H7 (cell line): ENCODE results near the gene S100A2. TPM values are rescaled to one million over a fixed set of nuclear protein-coding genes. Genes with fewer than 3 reads are reported as not detected.
"Not testable (repeated sequence)": the region's sequence is repeated elsewhere in the genome, so short reads cannot be mapped to it uniquely, and the experiment has no call there.

Experiments
- DNase-seq: peaks from one replicate; pipeline ENCODE4 v3.0.0; 2012
- H3K27me3 ChIP-seq: 2 replicates; pipeline ENCODE4 v1.6.0; 2011; ENCODE audit warnings: mild to moderate bottlenecking, low read length; ENCODE audit not compliant: control insufficient read depth, insufficient read depth
- H3K36me3 ChIP-seq: replicated peaks from 2 replicates; pipeline ENCODE4 v1.5.1; 2011; ENCODE audit warnings: low read length; ENCODE audit not compliant: control insufficient read depth, insufficient read depth
- H3K4me3 ChIP-seq: 2 replicates; pipeline ENCODE4 v1.5.1; 2011; ENCODE audit warnings: low read depth, mild to moderate bottlenecking, control low read depth, low read length, moderate library complexity; ENCODE audit not compliant: insufficient read depth
- total RNA-seq: library from RNA; depleted of rRNA; stranded (reverse); fragments of >200 nt; shearing (Covaris generic); gene quantifications from 2 replicates; pipeline ENCODE4 v1.2.3, GENCODE V29; 2014

S100A2 gene
- total RNA-seq, 1 experiment from 2014 or later, result 0.94 TPM

- peak; percentile 34 for DNase-seq
- Histone ChIP-seq H3K27me3 (no peaks in the 10 kb centered on the region; the same call in 1 of the 2 replicates), H3K4me3 (no peak overlapping the region), H3K36me3 (no peaks in the 10 kb centered on the region)
These were observed 42.5 kb upstream of the S100A2 start for GRCh38 chr1:153608089-153608682.

- H3K27me3 ChIP-seq, result no peaks in the 10 kb centered on the region; the same call in 1 of the 2 replicates
- no peak for DNase-seq
- H3K4me3 ChIP-seq, result no peak overlapping the region
- no peaks in the 10 kb centered on the region for H3K36me3 ChIP-seq
These were observed 41.7 kb upstream of the S100A2 start for GRCh38 chr1:153607381-153607780.

GRCh38 chr1:153606194-153606593 lies 40.5 kb upstream of the S100A2 start:
- no peak for DNase-seq
- no peak overlapping the region for H3K4me3 ChIP-seq
- no peaks in the 10 kb centered on the region for H3K36me3 ChIP-seq
- H3K27me3 ChIP-seq, result no peaks in the 10 kb centered on the region

- H3K4me3 ChIP-seq, result no peak overlapping the region
- no peaks in the 10 kb centered on the region for H3K36me3 ChIP-seq
- no peaks in the 10 kb centered on the region for H3K27me3 ChIP-seq
- no peak for DNase-seq
These were observed 37.1 kb upstream of the S100A2 start for GRCh38 chr1:153602749-153603148.

- H3K36me3 ChIP-seq, result no peaks in the 10 kb centered on the region
- DNase-seq, result no peak
- H3K27me3 ChIP-seq, result no peaks in the 10 kb centered on the region
- no peak overlapping the region for H3K4me3 ChIP-seq
These were observed 34.2 kb upstream of the S100A2 start for GRCh38 chr1:153599847-153600246.

- peak; percentile 85 for DNase-seq
- no peaks in the 10 kb centered on the region for H3K36me3 ChIP-seq
- no peak overlapping the region for H3K4me3 ChIP-seq
- H3K27me3 ChIP-seq, result no peaks in the 10 kb centered on the region
These were observed 32.9 kb upstream of the S100A2 start for GRCh38 chr1:153598309-153599172.

- Histone ChIP-seq H3K27me3 (no peaks in the 10 kb centered on the region), H3K36me3 (no peaks in the 10 kb centered on the region), H3K4me3 (no peak overlapping the region)
- no peak for DNase-seq
These were observed 31.6 kb upstream of the S100A2 start for GRCh38 chr1:153597206-153597605.

DNA sequence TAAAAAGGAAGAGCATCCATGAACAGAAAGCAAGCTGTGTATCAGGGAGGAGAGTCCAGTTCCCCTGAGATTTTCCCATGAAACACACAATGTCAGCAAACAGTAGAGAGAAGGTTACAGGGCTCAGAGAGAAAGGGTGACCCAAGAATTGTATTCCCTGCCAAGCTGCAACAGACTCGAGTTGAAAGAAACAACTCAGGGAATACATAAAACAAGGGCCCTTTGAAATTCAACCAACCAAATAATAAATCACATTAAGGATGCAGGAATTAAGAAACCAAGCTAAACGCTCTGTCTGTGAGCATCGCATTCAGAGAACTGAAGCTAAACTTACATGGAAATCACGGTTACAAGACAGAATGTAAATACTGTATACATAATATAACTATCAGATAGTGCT lies 27.1 kb upstream of the S100A2 start:
- no peaks in the 10 kb centered on the region for H3K27me3 ChIP-seq
- no peak for DNase-seq

GRCh38 chr1:153588482-153588881 lies 22.8 kb upstream of the S100A2 start:
- Histone ChIP-seq H3K27me3 (no peaks in the 10 kb centered on the region), H3K36me3 (no peaks in the 10 kb centered on the region), H3K4me3 (no peak overlapping the region)
- no peak for DNase-seq

More for the DNA sequence above, 27.1 kb upstream of the S100A2 start:
- no peaks in the 10 kb centered on the region for H3K36me3 ChIP-seq
- no peak overlapping the region for H3K4me3 ChIP-seq

DNA sequence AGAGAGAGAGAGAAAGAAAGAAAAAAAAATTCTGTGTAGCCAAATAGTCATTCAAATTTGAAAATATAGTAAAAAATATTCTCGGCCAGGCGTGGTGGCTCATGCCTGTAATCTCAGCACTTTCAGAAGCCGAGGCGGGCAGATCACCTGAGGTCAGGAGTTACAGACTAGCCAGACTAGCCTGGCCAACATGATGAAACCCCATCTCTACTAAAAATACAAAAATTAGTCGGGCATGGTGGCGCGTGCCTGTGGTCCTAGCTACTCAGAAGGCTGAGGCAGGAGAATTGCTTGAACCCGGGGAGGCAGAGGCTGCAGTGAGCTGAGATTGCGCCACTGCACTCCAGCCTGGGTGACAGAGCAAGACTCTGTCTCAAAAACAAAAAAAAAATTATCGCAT lies 22.4 kb upstream of the S100A2 start:
- H3K27me3 ChIP-seq, H3K4me3 ChIP-seq, DNase-seq, H3K36me3 ChIP-seq: not testable (repeated sequence)

DNA sequence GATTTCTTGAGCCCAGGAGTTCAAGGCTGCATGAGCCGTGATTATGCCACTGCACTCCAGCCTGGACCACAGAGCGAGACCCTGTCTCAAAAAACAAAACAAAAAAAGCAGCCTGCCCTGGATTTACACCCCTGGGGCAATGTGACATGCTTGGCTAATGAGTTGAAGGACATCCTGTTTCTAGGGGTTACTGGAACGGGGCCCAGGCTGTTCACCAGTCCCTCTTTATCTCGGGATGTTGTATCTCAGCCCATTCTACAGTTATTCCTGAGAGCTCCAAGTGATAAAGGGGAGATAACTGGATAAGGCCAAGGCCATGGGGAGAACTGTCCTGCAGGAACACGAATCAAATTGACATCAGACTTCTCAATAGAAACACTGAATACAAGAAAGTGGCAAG lies 21.7 kb upstream of the S100A2 start:
- no peaks in the 10 kb centered on the region for H3K36me3 ChIP-seq
- no peaks in the 10 kb centered on the region for H3K27me3 ChIP-seq
- no peak overlapping the region for H3K4me3 ChIP-seq
- DNase-seq, result no peak

DNA sequence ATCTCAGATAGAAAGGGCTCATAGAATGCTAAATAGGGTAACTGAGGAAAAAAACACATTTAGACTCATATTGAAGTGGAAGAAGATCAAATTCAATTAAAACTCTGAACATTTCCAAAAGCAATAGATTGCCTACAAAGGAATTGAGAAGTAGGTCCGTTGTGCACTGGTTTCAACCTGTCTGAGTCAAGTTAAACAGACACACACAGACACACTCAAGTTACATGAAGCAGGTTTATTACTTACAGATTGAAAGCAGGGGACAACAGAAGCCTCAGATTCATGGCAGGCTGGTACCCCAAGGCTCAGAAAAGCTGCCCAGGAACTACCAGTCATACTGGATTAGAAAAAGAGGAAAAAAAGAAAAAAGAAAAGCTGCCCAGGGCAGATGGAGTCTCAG lies 20.7 kb upstream of the S100A2 start:
- no peak overlapping the region for H3K4me3 ChIP-seq
- DNase-seq, result no peak
- no peaks in the 10 kb centered on the region for H3K36me3 ChIP-seq
- H3K27me3 ChIP-seq, result no peaks in the 10 kb centered on the region

DNA sequence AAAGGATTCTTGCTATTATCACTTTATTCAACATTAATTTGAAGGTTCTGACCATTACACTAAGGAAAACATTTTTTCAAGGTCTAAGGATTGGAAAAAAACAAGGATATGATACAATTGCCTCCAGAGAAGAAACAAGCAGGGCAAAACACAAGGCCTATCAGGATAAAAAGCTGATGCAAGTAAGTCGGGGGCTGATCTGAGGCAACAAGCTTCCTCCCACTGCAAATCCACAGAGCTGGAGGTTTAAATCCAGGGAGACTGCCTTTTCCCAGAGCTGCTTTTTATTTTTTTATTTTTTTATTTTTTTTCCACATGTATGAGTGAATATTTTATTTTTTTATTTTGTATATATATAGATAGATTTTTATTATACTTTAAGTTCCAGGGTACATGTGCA lies 19.4 kb upstream of the S100A2 start:
- Histone ChIP-seq H3K4me3 (no peak overlapping the region), H3K27me3 (no peaks in the 10 kb centered on the region), H3K36me3 (no peaks in the 10 kb centered on the region)
- no peak for DNase-seq

- Histone ChIP-seq H3K4me3 (no peak overlapping the region), H3K36me3 (no peaks in the 10 kb centered on the region), H3K27me3 (no peaks in the 10 kb centered on the region)
- DNase-seq, result no peak
These were observed 18.3 kb upstream of the S100A2 start for GRCh38 chr1:153583976-153584375.

- not testable (repeated sequence) for H3K36me3 ChIP-seq, H3K27me3 ChIP-seq, H3K4me3 ChIP-seq, DNase-seq
These were observed 17.9 kb upstream of the S100A2 start for GRCh38 chr1:153583514-153583913.
